ENCODE data around the gene ARID1B. TPM values are rescaled to one million over a fixed set of nuclear protein-coding genes. Genes with fewer than 3 reads are reported as not detected.
A peak's percentile ranks its signal among the peaks of the same experiment; 100 is the strongest.

The ARID1B gene
- total and polyA plus RNA-seq, 7 donors = 8.1 to 61.1 (median 53.1) TPM

DNA sequence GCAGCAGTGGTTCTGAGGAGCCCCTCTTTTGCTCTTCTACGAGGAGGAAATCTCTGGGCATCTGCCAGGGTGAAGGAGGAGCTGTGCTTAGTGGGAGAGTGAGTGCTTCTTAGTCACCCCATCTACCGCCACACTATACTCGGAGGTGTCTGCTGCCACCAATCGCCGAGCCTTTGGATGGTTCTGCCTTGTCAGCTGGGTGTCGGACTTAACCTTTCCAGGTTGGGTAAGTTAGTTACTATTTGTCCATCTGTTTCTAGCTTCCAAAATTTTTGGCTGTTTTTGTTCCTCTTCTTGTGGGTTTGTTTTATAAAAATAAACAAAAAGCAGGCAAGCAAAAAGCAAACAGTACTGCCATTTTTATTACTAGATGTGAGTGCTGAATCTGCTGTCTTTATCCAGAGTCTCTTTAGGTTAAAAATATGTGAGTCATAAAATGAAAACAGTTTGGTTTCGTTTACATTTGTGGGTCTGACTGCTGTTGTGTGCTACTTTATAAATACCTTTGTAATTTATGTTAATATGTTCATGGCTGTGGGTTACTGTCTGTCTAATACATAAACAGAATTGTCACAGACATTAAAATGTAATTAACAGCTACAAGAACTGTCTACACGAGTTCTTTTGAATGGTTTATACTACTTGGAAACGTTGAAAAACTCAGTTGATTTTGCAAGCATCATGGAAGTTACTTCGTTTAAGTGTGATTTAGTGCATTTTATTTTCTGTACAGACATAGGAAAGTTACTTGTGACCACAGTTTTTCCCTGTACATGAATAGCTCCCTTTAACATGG is 89.2 kb downstream of the ARID1B start:
- Histone ChIP-seq H3K36me3 (ENCODE audit: insufficient read depth in 1 of 2, low read depth in 1 of 2) (no peaks in the 10 kb centered on the region), H3K9me3 (no peaks in the 10 kb centered on the region), H3K4me1 (peaks cover 89% of the 10 kb centered on the region), H3K27me3 (ENCODE audit: insufficient read depth in 3 of 3, low read length in 2 of 3) (no peaks in the 10 kb centered on the region), H3K4me3 (no peak overlapping the region), H3K27ac (peak overlapping the region; percentile 25)
- ATAC-seq = peak; percentile 75 to 88 (median 86)
- no peak for DNase-seq
- TF ChIP-seq, protein P1, sequence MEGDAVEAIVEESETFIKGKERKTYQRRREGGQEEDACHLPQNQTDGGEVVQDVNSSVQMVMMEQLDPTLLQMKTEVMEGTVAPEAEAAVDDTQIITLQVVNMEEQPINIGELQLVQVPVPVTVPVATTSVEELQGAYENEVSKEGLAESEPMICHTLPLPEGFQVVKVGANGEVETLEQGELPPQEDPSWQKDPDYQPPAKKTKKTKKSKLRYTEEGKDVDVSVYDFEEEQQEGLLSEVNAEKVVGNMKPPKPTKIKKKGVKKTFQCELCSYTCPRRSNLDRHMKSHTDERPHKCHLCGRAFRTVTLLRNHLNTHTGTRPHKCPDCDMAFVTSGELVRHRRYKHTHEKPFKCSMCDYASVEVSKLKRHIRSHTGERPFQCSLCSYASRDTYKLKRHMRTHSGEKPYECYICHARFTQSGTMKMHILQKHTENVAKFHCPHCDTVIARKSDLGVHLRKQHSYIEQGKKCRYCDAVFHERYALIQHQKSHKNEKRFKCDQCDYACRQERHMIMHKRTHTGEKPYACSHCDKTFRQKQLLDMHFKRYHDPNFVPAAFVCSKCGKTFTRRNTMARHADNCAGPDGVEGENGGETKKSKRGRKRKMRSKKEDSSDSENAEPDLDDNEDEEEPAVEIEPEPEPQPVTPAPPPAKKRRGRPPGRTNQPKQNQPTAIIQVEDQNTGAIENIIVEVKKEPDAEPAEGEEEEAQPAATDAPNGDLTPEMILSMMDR (IDR thresholded peaks at IDR 0.05) = no peak
- WGBS, 3 donors = 52 to 72% (median 58%) methylated on average over 10 of the region's 10 CpGs
- intact Hi-C loops (cut with DNase I) = no loop called here

DNA sequence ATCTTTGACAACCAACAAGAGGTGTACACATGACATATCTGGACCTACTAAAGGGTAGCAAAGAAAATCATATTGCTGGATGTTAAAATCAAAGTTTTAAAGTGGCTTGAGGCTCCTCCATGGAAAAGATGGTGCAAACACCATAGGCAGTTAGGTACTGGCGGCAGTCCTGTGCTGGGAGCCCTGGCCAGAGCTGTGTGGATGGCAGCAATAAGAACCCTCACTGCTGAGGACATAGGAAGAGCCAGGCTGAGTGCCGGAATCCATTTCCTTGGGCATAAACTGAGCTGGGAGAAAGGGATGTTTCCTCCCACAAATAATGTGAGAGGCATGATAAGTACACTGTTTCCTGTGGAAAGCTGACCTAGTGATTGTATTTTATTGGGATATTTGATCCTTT is 89.9 kb downstream of the ARID1B start:
- H3K4me1 ChIP-seq = peaks cover 93% of the 10 kb centered on the region
- DNase-seq (no peak), ATAC-seq (peak in 2 of 4 donors; percentile 47 to 50)
- no peaks in the 10 kb centered on the region for H3K36me3 ChIP-seq (ENCODE audit: insufficient read depth in 1 of 2, low read depth in 1 of 2)
- intact Hi-C loops (cut with DNase I) = no loop called here
- H3K27ac ChIP-seq = no peak overlapping the region
- 43 to 88% (median 51%) methylated on average over 2 of the region's 2 CpGs for WGBS, 3 donors
- H3K4me3 ChIP-seq = no peak overlapping the region
- TF ChIP-seq, protein P1 (IDR thresholded peaks at IDR 0.05) = no peak
- no peaks in the 10 kb centered on the region for H3K27me3 ChIP-seq (ENCODE audit: insufficient read depth in 3 of 3, low read length in 2 of 3)
- H3K9me3 ChIP-seq = no peaks in the 10 kb centered on the region

DNA sequence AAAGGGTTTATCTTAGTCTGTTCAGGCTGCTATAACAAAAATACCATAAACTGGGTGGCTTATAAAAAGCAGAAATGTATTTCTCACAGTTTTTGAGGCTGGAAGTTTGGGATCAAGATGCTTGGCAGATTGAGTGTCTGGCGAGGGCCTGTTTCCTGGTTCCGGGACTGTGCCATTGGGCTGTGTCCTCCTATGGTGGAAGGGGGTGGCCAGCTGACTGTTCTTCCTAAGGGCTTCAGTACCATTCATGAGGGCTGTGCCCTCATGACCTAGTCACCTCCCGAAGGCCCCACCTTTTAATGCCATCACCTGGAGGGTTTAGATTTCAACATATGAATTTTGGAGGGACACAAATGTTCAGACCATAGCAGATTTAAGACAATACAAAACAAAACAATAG is 91.2 kb downstream of the ARID1B start:
- Histone ChIP-seq H3K27me3 (ENCODE audit: insufficient read depth in 3 of 3, low read length in 2 of 3) (no peaks in the 10 kb centered on the region), H3K27ac (no peak overlapping the region), H3K36me3 (ENCODE audit: insufficient read depth in 1 of 2, low read depth in 1 of 2) (no peaks in the 10 kb centered on the region), H3K9me3 (no peaks in the 10 kb centered on the region), H3K4me3 (no peak overlapping the region), H3K4me1 (peaks cover 87% of the 10 kb centered on the region)
- ATAC-seq = no peak
- DNase-seq = no peak
- TF ChIP-seq, protein P1 (IDR thresholded peaks at IDR 0.05) = no peak
- WGBS, 3 donors = 65 to 79% (median 65%) methylated on average over 3 of the region's 3 CpGs
- intact Hi-C loops (cut with DNase I) = no loop called here

DNA sequence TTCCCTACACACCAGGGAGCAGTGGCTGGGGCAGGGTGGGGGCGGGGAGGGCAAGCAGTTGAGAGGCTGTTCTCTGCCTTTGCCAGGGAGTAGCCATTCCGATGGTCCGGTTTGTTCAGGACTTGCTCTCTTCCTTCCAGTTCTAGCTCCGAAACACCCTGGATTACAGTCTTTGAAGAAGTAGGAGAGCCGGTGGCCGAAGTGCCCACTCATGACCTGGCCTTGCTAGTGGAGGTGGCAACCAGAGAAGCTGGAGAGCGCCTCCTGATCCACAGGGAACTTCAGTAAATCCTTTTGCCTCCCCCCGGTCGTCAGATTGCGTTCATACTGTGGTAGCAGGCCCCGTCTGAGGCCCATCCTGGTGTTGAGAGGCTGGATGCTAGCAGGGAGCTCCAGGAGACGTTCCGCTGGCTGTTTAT is 92.8 kb downstream of the ARID1B start:
- TF ChIP-seq, protein P1 (IDR thresholded peaks at IDR 0.05) = no peak
- no peak for ATAC-seq
- Histone ChIP-seq H3K36me3 (ENCODE audit: insufficient read depth in 1 of 2, low read depth in 1 of 2) (no peaks in the 10 kb centered on the region), H3K27ac (peak overlapping the region; percentile 58), H3K4me3 (no peak overlapping the region), H3K4me1 (peaks cover 83% of the 10 kb centered on the region), H3K27me3 (ENCODE audit: insufficient read depth in 3 of 3, low read length in 2 of 3) (no peaks in the 10 kb centered on the region), H3K9me3 (no peaks in the 10 kb centered on the region)
- intact Hi-C loops (cut with DNase I) = loop anchor here in 1 of 2 donors (10.0 kb wide), 2 partner anchors 185 to 305 kb away; no protein-coding TSS in a partner anchor
- 62 to 74% (median 66%) methylated on average over 13 of the region's 13 CpGs for WGBS, 3 donors
- no peak for DNase-seq
